Measurements from ENCODE around the gene RNF224. TPM values are rescaled to one million over a fixed set of nuclear protein-coding genes. Genes with fewer than 3 reads are reported as not detected.

Gene RNF224
- total and polyA plus RNA-seq, 4 donors = not detected

DNA sequence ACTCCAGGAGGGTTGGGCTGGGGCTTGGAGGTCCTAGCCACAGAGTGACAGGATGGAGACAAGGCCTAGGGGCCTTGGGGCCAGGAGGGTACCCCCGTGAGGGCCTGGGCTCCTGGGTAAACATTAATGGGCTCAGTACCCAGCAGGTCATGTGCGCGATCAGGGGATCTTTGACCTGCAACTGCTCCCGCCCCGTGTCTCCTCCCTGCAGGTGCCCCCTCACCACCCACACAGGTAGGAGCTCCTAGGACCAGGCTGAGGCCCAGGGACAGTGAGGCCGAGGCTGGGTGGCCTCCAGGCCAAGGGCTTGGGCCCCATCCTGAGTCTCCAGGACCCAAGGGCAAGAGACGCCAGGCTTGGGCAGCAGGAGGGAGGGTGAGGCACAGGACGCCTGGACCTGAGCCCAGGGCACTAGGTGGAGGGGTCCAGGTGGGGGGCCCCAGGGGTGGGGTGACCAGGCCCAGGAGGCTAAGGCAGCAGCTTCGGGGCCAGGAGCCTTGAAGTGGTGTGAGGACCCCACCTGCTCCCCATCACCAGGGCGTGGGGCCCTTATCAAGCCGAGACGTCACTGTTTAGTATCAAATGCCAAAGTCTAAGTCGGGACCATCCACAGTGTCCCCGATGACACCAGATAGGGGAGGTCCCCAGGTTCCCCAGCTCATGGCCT, 3.5 kb downstream of the RNF224 start, which contains the start of gene SLC34A3:
SLC34A3 (plus strand) TSS at position 197 of the 667 bp plus-strand sequence. CDS start 802 bp downstream, outside the sequence.
- Histone ChIP-seq H3K4me1 (ENCODE audit: control insufficient read depth in 4 of 4, insufficient read depth in 4 of 4, low read length in 3 of 4) (peaks cover 0 to 4% (median 0%) of the 10 kb centered on the region in 4 donors), H3K4me3 (ENCODE audit: low read depth in 1 of 3, low read length in 3 of 3) (no peak within 1 kb of the TSS), H3K27me3 (ENCODE audit: control insufficient read depth in 4 of 4, insufficient read depth in 4 of 4, low read length in 3 of 4) (no peaks in the 10 kb centered on the region), H3K27ac (ENCODE audit: low read depth in 1 of 2, low read length in 2 of 2) (no peak within 1 kb of the TSS), H3K36me3 (ENCODE audit: control insufficient read depth in 4 of 4, insufficient read depth in 3 of 4, low read depth in 1 of 4, low read length in 3 of 4) (no peaks in the 10 kb centered on the region), H3K9me3 (ENCODE audit: control insufficient read depth in 4 of 4, low read length in 3 of 4) (no peaks in the 10 kb centered on the region), H3K9ac (ENCODE audit: low read depth in 1 of 2, low read length in 2 of 2) (no peak within 1 kb of the TSS)
- no peak for DNase-seq (ENCODE audit: low spot score)
- 69% methylated on average over 14 of the region's 14 CpGs for WGBS
- TF ChIP-seq, protein P1, sequence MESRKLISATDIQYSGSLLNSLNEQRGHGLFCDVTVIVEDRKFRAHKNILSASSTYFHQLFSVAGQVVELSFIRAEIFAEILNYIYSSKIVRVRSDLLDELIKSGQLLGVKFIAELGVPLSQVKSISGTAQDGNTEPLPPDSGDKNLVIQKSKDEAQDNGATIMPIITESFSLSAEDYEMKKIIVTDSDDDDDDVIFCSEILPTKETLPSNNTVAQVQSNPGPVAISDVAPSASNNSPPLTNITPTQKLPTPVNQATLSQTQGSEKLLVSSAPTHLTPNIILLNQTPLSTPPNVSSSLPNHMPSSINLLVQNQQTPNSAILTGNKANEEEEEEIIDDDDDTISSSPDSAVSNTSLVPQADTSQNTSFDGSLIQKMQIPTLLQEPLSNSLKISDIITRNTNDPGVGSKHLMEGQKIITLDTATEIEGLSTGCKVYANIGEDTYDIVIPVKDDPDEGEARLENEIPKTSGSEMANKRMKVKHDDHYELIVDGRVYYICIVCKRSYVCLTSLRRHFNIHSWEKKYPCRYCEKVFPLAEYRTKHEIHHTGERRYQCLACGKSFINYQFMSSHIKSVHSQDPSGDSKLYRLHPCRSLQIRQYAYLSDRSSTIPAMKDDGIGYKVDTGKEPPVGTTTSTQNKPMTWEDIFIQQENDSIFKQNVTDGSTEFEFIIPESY (IDR thresholded peaks at IDR 0.05) = no peak
- TF ChIP-seq FOXA2 (IDR thresholded peaks at IDR 0.05) (no peak), SP1 (IDR thresholded peaks at IDR 0.05) (no peak), NR2F2 (IDR thresholded peaks at IDR 0.05) (no peak), RXRA (IDR thresholded peaks at IDR 0.05) (no peak), YY1 (IDR thresholded peaks at IDR 0.05) (no peak)
- TF ChIP-seq, protein P2, sequence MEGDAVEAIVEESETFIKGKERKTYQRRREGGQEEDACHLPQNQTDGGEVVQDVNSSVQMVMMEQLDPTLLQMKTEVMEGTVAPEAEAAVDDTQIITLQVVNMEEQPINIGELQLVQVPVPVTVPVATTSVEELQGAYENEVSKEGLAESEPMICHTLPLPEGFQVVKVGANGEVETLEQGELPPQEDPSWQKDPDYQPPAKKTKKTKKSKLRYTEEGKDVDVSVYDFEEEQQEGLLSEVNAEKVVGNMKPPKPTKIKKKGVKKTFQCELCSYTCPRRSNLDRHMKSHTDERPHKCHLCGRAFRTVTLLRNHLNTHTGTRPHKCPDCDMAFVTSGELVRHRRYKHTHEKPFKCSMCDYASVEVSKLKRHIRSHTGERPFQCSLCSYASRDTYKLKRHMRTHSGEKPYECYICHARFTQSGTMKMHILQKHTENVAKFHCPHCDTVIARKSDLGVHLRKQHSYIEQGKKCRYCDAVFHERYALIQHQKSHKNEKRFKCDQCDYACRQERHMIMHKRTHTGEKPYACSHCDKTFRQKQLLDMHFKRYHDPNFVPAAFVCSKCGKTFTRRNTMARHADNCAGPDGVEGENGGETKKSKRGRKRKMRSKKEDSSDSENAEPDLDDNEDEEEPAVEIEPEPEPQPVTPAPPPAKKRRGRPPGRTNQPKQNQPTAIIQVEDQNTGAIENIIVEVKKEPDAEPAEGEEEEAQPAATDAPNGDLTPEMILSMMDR (IDR thresholded peaks at IDR 0.05; ENCODE audit: low read depth, low read length, missing input control) = no peak
- TF ChIP-seq, protein P3, sequence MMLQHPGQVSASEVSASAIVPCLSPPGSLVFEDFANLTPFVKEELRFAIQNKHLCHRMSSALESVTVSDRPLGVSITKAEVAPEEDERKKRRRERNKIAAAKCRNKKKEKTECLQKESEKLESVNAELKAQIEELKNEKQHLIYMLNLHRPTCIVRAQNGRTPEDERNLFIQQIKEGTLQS (IDR thresholded peaks at IDR 0.05) = no peak

DNA sequence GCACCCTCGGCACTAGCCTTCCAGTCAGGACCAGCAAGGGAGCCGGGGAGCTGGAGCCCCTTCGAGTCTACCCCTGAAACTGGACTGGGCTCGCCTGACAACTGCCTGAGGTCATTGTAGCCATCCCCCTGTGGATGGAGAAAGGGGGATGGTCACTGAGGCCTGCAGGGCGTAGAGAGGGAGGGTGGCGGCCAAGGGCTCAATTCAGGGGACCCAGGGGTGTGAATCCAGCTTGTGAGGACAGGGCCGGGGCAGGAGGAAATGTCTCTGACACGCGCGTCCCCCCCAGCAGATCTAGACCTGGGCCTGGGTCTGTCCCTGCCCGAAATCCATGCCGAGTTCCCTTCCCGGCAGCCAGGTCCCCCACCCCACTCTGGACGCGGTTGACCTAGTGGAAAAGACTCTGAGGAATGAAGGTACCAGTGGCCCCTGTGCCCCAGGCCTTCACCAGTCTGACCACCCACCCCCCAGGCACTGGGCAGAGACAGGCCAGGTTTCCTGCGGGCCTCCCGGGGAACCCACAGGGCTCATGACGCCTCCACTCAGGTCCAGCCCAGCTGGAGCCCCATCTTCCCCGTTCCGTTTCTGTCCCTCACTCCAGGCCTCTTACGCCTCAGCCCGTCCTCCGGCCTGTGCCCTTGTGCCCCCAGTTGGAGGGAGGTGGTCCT, 4.2 kb downstream of the RNF224 start:
- no peak overlapping the region for H3K9ac ChIP-seq (ENCODE audit: low read depth in 1 of 2, low read length in 2 of 2)
- no peaks in the 10 kb centered on the region for H3K27me3 ChIP-seq (ENCODE audit: control insufficient read depth in 4 of 4, insufficient read depth in 4 of 4, low read length in 3 of 4)
- H3K36me3 ChIP-seq (ENCODE audit: control insufficient read depth in 4 of 4, insufficient read depth in 3 of 4, low read depth in 1 of 4, low read length in 3 of 4) = no peaks in the 10 kb centered on the region
- no peaks in the 10 kb centered on the region for H3K9me3 ChIP-seq (ENCODE audit: control insufficient read depth in 4 of 4, low read length in 3 of 4)
- H3K27ac ChIP-seq (ENCODE audit: low read depth in 1 of 2, low read length in 2 of 2) = no peak overlapping the region
- no peak for DNase-seq (ENCODE audit: low spot score)
- no peak overlapping the region for H3K4me3 ChIP-seq (ENCODE audit: low read depth in 1 of 3, low read length in 3 of 3)
- peaks cover 3 to 9% (median 4%) of the 10 kb centered on the region in 4 donors for H3K4me1 ChIP-seq (ENCODE audit: control insufficient read depth in 4 of 4, insufficient read depth in 4 of 4, low read length in 3 of 4)
- 91% methylated on average over 23 of the region's 23 CpGs for WGBS
- TF ChIP-seq EGR1 (IDR thresholded peaks at IDR 0.05; ENCODE audit: low read depth in 2 of 2) (no peak), FOXA2 (IDR thresholded peaks at IDR 0.05) (no peak), RXRA (IDR thresholded peaks at IDR 0.05) (no peak), FOXA1 (IDR thresholded peaks at IDR 0.05) (no peak), TAF1 (conservative IDR thresholded peaks at IDR 0.05) (no peak), SP1 (IDR thresholded peaks at IDR 0.05) (no peak)
- TF ChIP-seq, protein P2 (IDR thresholded peaks at IDR 0.05; ENCODE audit: low read depth, low read length, missing input control) = no peak
- TF ChIP-seq, protein P3 (IDR thresholded peaks at IDR 0.05) = no peak
- TF ChIP-seq, protein P4, sequence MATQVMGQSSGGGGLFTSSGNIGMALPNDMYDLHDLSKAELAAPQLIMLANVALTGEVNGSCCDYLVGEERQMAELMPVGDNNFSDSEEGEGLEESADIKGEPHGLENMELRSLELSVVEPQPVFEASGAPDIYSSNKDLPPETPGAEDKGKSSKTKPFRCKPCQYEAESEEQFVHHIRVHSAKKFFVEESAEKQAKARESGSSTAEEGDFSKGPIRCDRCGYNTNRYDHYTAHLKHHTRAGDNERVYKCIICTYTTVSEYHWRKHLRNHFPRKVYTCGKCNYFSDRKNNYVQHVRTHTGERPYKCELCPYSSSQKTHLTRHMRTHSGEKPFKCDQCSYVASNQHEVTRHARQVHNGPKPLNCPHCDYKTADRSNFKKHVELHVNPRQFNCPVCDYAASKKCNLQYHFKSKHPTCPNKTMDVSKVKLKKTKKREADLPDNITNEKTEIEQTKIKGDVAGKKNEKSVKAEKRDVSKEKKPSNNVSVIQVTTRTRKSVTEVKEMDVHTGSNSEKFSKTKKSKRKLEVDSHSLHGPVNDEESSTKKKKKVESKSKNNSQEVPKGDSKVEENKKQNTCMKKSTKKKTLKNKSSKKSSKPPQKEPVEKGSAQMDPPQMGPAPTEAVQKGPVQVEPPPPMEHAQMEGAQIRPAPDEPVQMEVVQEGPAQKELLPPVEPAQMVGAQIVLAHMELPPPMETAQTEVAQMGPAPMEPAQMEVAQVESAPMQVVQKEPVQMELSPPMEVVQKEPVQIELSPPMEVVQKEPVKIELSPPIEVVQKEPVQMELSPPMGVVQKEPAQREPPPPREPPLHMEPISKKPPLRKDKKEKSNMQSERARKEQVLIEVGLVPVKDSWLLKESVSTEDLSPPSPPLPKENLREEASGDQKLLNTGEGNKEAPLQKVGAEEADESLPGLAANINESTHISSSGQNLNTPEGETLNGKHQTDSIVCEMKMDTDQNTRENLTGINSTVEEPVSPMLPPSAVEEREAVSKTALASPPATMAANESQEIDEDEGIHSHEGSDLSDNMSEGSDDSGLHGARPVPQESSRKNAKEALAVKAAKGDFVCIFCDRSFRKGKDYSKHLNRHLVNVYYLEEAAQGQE (IDR thresholded peaks at IDR 0.05) = no peak
- TF ChIP-seq, protein P1 (IDR thresholded peaks at IDR 0.05) = no peak
